NCI-H1105 (cell line): ENCODE results near the gene MAGI1.
"Not testable (repeated sequence)": the region's sequence is repeated elsewhere in the genome, so short reads cannot be mapped to it uniquely, and the experiment has no call there.

Source experiments
- DNase-seq: peaks from one replicate; lab custom pipeline; 2025; lab: John Stamatoyannopoulos, UW

MAGI1 gene

DNA sequence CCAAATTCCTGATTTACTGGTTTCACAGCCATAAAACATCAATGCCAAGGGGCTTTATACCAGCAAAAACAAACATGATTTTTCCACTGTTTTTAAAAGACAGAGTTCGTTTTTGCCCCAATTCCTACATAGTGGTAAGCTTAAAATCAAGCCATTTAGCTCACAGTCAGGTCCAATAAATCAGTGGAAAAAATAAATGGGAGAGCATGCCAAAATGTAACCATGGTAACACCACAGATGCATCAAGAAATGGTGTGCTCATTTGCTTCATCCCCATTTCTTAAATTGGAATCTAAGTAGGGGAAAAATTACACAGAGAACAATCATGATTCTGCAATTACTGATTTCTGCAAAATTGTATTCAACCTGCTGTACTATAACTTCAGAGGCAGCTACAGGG is 418.8 kb downstream of the MAGI1 start:
- no peak for DNase-seq

DNA sequence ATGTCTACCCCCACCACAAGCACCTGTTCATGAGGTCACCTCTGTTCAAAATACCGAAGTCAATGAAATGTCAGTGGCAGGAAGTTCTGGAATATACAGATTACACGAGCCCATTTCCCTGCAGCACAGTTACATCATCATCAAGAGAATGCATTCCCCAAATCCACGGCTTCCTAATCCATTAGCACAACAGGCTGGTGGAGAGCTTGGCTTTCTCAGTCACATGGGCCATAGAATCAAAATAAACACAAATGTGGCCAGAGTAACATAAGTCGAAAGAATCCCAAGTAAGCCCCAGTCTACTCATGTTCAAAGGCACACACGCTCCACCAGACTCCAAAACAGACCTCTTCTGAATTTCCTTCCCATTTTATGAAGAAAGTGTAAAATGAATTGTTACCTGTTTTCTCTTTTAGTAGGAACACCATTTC is 419.3 kb downstream of the MAGI1 start:
- no peak for DNase-seq

DNA sequence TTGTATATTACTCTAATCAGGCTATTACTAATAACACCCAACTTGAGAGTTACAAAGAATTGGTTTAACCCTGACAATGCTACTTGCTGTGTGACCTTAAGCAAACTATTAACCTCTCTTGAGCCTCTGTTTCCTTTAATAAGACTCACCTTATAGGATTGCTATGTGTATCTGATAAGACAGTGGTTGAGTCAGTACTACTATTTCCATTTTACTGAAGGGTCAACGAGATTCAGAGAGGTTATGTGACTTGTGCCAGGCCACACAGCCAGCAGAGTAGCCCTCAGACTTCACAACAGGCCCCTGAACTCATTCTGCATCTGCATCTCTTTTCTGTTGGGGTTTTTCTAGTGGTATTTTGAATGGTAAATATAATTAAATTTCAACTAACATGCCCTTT is 420.1 kb downstream of the MAGI1 start:
- DNase-seq, result no peak

DNA sequence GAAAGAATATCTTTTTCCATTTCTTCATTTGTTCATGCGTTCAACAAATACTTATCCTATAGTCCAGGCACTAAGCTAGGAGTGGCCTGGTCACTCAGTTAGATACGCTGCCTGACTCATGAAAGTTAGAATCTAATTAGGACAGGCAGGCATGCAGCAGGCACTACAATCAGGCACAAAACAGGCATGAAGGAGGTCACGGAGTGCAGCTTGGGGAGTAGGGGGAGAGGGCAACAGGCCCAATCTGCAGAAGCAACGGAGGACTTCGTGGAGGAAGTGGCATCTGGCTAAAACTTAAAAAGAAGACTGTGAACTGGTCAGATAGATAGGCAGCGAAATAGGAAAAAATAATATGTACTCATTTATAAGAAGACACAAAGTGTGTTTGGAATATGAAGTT is 420.9 kb downstream of the MAGI1 start:
- no peak for DNase-seq

DNA sequence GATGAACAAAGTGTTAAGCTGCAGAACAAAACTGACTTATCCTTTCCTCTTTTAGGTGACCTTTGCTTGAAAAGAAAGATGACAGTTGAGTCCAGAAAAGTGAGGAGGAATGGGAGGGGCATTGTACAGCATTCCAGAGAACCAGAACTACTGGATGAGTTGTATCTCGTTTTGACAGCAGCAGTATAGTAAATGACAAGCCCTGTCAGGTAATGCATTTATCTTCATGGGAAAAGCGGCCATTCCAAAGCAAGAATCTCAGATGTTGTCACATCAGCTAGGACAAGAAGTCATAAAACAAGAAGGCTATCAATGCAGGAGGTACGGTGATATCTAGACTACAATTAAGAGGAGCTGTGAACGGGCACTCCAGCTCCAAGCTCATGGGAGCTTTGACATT is 421.5 kb downstream of the MAGI1 start:
- DNase-seq, result no peak

DNA sequence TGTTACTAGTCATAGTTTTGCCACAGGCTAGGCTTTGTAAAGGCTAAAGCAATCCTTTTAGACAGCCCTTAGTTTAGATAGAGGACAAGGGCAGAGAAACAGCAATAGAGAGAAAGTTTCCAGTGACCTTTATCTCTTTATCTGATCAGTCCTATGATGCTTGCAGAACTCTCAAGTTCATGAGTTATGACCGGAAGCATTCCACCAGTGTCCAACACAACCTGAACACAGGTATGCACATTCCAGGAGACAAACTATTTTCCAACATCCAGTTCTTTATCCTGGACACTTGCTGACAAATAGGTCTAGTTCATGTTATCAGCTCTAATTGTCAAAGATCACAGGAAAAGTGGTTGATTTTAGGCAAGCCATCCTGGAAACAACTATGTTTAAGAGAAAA is 422.2 kb downstream of the MAGI1 start:
- DNase-seq, result no peak

DNA sequence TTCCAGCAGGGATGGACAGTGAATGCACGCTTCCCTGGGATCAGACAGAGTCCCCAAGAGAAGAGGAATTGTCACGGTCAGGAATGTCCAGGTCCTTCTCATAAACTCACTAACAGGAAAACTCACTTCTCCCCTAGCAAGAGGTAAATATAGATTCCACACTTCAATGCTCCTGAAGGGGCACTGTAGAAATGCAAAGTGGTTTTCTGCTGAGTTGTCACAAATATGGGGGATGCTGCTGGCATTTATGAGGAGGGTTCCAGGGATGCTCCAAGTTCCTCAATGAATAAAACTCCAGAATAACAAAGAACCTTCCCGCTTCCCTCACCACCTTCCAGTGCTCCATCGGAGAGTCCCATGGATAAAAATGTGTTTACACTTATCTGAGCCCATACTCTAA is 423.4 kb downstream of the MAGI1 start:
- no peak for DNase-seq

DNA sequence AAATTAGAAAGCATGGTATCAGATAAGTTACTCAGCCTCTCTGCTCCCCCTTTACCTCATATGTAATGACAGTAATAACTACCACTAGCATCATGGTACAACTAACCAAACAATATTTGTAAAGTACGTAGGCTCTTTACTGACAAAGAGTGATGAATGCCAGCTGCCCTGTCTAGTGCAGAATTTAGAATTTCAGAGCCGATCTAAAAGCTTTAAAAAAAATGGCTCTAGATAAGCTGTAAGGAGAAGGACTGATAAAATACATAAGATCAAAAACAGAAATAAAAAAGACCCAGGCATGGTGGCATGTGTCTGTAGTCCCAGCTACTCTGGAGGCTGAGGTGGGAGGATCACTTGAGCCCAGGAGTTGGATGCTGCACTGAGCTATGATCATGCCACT is 424.1 kb downstream of the MAGI1 start:
- DNase-seq, result no peak

DNA sequence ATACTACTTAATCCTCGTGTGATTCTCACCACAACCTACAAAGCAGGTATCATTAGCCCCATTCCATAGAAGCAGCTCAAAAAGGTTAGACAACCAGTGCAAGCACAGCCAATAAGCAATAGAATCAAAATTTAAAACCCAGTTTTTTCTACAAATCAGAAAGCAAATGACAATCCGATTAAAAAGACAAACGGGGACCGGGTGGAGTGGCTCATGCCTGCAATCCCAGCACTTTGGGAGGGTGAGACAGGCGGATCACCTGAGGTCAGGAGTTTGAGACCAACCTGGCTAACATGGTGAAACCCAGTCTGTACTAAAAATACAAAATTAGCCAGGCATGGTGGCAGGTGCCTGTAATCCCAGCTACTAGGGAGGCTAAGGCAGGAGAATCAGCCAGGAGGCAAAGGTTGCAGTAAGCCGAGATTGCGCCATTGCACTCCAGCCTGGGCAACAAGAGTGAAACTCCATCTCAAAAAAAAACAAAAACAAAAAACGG is 430.7 kb downstream of the MAGI1 start:
- DNase-seq, result not testable (repeated sequence)

DNA sequence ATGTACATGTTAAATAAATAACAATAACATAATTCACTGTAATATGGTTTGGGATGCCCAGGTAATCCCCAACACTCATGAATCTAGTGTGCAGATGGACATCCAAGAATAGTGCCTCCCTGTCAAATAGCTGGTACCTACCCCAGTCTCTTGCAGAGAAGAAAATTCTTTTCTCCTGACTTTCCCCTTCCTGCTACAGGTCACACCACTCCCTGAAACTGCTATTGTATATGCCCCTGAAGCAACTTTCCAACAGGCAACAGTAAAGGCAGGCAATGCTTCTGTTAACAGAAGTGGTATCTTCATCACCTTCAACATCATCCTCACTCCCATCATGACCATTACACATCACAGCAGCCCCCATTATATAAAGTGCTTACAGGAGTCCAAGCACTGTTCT is 431.6 kb downstream of the MAGI1 start:
- no peak for DNase-seq

DNA sequence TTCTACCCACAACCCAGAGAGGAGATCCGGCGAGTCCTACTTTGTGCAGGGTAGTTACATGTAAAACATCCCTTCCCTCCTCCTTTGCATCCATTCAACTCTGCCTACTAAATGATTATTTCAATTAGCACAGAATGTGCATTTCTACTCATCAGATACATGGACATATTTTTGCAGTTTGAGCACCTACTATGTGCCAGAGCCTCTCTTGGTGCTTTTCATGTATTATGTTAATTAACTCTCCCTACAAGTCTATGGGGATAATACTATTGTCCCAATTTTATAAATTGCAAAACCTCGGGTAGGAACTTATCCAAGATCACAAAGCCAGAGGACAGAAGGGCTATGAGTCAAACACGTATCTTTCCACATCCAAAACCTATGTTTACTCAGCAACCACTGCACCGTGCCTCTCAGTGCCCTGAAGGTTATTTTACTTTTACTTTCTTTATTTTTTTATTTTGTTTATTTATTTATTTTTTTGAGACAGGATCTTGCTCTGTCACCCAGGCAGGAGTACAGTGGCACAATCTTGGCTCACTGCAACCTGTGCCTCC is 432.8 kb downstream of the MAGI1 start:
- DNase-seq, result no peak

DNA sequence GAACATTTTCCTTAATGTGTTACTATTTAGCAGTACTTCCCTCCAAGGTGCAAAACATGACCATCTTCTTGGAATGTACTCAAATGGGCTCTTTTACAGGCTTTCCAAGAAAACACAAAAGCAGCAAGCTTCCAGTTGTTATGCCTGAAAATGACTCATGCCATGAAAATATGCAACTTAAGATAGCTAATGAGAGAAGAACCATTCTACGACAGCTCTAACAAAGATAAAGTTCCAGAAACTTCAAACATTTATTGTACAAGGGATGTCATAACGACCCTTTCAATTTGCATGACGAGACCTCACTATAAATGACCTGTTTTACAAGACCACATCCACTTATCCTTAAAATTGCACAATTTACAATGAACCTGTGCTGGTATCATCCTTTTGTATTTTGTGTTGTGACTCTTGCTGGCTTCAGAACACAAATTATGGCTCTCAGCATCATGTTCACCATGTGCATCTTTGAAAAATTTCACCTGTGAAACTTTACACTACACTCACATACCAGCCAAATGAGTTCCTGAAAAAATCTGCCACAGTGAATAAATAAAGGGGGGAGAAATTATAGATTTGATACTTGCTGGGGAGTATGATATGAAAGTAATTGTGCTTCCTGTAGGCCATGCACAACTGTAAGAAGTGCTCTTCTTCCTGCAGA is 433.7 kb downstream of the MAGI1 start:
- DNase-seq, result no peak

DNA sequence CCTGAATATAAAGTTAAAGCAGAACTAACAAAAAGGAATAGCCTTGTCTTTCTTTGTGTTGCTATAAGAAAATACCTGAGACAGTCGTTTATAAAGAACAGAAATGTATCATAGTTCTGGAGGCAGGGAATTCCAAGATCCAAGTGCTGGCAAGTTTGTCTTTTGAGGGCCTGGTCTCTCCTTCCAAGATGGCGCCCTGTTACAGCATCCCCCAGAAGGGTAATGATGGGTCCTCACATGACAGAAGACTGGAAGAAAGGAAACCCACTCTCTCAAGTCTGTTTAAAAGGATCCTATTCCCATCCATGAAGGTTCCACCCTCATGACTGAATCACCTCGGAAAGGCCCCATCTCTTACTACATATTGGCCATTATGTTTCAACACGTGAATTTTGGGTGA is 435.1 kb downstream of the MAGI1 start:
- DNase-seq, result no peak

DNA sequence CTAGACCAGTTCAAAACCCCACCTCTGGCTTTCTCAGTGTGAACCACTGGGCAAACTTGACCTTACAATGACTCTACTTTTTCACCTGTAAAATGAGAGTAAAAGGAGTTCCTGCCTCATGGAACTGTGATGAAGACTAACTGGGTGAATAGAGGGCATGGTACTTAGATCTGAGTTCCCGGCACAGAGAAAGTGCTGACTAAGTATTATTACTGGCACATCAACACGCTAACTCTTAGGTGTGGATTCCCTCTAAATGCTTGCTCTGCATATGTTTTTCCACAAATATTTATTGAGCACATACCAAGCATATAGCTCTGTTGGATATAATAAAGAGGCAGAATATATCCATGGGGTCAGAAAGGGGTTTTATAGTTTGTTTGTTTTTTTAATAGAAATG is 437.8 kb downstream of the MAGI1 start:
- DNase-seq, result no peak

DNA sequence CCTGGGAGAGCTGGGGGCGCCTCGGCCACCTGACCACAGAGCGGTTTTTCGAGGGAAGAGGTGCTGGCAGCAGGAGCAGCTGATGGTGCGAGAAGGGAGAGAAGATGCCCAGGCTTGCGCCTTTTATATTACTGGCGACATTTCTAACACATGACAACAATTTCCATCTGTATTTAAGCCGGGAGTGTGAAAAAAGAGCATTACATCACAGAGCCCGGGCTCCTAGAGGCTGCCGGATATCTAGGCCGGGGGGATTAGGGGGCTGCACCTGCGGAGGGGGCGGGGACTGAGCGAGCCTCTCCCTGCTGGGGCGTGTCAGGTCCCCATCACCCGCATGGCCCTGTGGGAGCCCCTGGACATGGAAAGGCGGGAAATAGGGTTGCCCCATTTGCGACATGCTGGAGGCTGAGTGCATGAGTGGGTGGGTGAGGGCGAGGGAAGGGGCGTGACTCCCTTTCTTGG is 440.7 kb downstream of the MAGI1 start:
- DNase-seq, result no peak

DNA sequence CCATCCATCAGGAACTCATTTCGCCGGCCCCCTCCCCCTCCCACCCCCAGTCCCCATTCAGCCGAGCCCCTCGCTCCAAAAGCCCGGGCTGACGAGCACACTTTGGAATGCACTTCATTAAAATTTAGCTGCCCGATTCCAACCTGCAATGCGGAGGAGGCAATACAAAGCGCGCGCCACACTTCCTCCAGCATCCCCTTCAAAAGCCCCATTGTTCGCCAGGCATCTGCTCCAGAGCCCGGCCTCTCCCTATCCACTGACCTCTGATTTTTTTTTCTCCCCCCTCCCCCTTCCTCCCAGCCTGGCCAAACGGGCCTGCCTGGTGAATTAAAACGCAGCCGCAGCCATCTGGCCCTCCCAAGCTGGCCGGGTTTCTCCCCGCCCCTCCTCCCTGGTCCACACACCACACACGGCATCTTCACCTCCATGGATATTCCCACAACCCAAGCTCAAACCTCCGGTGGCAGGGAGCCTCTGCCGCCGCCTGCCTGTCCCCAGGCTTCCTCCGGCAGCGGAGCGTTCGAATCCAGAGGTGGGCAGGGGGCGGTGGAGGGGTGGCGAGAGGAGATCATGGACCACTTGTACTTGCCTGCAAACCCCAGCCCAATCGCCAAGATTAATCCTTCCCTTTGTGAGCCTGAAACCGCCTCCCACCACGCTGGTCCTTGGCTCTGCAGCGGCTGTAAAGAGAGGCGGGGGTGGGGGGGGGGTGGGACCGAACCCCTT is 441.3 kb downstream of the MAGI1 start:
- DNase-seq, result peak; percentile 42

DNA sequence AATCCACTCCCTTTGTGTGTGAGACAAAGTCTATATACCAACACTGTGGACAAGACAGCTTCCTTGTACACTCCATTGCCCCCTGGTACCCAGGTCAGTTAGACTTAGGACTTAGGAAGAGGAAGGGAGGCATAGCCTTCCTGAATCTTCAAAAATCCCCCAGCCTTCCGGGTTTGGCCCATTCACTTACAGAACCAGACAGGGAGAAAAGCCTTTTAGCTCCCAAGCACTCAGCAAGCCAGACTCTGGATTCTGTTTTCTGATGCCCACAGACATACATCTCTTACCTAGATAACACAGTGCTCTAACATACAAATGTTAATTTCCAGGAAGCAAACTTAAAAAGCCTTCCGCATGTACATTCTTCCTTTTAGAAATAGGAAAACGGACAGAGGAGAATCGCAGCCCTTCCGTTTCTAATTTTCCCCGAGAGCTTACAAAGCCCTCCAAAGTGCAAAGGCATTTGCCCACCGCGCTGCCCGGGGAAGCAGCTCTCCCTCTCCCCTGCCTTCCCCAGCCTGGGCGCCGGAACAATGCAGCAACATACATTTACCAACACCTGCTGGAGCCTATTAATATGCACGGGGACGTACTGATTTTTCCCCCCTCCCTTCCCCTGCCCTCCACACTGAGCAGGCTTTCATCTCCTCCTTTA is 442.0 kb downstream of the MAGI1 start:
- DNase-seq, result peak; percentile 42

DNA sequence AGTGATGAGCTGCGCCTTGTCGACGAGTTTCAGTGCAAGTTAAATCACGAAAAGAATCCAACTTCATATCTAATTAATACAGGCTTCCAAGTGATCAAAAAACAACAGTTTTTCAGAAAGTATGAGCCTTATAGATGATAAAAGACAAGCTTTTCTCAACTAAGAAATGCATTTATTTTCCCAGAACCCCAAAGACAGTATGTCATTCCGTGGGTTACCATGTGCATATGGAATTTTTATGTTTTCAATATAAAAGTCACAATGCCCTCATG is 442.8 kb downstream of the MAGI1 start:
- DNase-seq, result no peak

DNA sequence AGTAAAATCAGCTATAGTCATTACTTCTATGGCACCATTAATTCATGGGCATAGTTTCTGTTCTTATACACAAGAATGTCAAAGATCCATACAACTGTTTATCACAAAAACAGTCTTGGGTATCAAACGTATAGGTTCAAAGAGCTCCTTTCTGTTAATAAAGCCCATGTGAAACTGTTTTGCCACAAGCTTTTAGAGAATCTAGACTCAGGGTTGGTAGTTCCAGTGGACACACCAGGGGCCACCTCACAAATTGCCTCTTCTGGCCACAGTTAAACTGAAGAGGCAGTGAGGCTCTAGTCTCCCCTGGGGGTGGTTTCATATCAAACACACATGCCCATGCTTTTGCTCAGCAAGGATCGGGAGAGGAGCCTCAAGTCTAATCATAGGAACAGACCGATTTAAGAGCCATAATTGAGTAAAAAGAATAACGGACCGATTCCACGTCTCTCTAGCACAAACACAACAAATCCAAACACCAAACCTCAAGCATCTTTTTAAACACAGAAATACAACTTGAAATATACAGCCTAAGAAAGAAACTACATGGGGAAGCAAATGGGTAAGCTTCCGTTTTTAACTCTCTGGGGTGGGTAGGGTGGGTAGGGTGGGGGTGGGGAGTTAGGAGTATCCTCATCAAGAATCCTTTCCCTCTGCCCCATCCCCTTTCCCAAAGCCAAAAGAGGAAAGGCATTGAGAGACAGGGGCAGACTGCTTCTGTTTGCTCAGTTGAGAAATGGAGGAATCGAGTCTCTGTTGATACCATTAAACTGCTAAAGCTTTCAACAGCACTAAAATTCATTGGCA is 443.3 kb downstream of the MAGI1 start:
- no peak for DNase-seq

DNA sequence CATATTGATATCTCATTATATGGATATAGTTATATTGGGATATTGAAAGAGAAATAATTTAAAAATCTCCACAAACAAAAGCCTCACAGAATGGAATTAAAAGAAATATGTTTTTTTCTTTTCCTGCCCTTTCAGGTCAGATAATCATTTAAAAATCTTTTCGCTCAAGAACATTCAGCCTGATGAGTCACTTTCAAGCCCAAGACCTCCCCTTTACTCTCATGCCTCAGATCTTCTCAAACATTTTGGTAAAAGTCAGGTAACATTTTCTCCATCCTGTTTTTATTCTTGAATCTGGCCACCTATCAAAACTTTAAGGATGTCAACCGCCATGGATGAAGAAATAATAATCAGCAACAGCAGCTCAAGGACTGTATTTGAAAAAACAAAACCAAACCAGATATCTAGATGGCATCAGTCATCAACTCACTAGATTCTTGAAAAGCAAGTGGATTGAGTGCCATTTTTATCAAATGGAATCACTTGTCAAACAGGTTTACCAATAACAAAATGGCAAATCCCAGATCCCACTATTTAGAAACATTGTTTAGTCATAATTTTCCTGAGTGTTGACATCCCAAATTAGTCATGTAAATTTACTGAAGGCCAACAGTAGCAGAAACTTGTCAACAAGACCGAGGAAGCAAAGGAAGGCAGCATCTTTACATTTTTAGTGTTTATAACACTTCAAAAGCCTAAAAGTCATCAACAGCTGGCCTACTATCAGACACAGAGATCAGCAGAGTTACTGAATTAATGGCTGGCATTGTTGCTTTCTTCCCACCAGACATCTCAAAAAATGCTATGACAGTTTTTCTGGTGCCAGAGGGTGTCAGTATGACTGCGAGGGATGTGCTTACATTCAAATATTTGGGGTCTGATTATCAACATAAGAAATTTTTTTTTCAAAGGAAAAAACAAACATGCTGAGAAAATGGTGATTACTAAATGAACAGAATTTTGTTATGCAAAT is 444.7 kb downstream of the MAGI1 start:
- no peak for DNase-seq

DNA sequence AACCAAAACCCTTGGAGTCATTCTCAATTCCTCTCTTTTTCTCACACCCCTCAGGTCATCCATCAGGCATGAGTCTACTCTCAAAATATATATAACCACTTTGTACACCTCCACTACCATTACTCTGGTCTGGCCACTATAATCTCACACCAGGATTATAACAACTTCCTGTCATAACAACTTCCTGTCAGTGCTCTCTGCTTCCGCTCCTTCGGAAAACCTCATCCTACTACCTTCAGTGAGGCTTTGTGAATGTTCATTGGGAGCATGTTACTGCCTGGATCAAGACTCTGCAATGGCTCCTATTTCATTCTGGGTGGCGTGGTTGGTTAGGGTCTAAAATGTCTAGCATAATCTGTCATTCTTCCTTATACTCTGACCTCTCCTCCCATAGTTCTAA is 447.4 kb downstream of the MAGI1 start:
- no peak for DNase-seq
